ENCODE measurements around the gene IL26. TPM values are rescaled to one million over a fixed set of nuclear protein-coding genes. Genes with fewer than 3 reads are reported as not detected.
A peak's percentile ranks its signal among the peaks of the same experiment; 100 is the strongest.

The IL26 gene
- total RNA-seq, 1 experiment from 2014 or later = not detected

DNA sequence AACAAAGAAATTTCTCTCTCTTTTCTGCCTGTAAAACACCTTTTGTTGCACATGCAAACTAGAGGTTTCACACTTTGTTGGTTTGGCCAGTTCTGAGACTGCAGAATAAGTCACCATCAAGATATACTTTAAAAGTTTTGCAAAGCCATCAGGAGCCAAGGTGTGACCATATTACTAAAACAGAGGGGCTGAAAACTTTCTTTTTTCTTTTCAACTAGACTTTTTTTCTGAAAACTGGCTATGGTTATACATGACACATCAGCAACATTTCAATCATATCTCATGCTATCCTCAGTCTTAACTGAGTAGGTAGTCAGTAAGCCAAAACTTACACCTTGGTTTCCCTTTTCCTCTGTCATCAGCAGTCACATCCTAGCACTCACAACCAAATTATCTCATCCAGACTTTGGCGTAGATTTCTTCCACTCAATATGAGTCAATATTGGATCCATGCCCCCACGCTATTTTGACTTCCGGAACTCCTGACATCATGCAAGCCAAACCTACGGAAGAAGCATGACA is 62.0 kb downstream of the IL26 start:
- POLR2A ChIA-PET (ENCODE audit: unreplicated experiment) = no interaction called here
- DNase-seq = no peak

DNA sequence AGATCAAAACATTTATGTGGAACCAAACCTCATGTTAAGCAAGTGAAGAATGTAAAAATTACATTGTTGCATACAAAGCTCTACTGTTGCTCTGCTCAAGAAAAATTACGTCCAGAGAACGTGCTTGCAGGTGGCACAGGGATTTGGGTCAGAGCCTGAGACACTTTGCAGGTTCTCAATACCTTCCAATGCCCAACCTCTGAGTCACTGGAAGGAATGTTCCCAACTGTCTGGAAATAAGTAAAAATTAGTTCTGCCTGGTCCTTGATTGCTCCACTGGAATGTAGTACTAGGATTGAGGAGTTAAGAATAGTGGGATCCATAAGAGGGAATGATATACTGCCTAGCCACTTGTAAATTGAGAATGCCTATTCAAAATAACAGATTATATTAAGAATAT is 63.2 kb downstream of the IL26 start:
- ChIA-PET CTCF (no interaction called here), POLR2A (ENCODE audit: unreplicated experiment) (no interaction called here)
- ATAC-seq (no peak), DNase-seq (peak; percentile 39)
- no peaks in the 10 kb centered on the region for H3K79me2 ChIP-seq (ENCODE audit: low read length)
- no peaks in the 10 kb centered on the region for H3K9me3 ChIP-seq (ENCODE audit: low read length)
- BruUV-seq (replicated peaks) = no TSS peak
- no peak overlapping the region for H3K4me2 ChIP-seq (ENCODE audit: low read length)
- H3K36me3 ChIP-seq (ENCODE audit: low read depth, low read length) = no peaks in the 10 kb centered on the region
- H3K27me3 ChIP-seq (ENCODE audit: low read length) = peaks cover 60% of the 10 kb centered on the region
- no peak overlapping the region for H3K9ac ChIP-seq (ENCODE audit: low read length)
- no peaks in the 10 kb centered on the region for H3K9me2 ChIP-seq (replicated peaks; ENCODE audit: low read length)
- no peaks in the 10 kb centered on the region for H3K4me1 ChIP-seq (ENCODE audit: insufficient read depth, low read length)
- H2AFZ ChIP-seq (ENCODE audit: low read length) = no peak overlapping the region
- H3K27ac ChIP-seq (ENCODE audit: low read length) = no peak overlapping the region
- no peak for TF ChIP-seq EZH2 (IDR thresholded peaks at IDR 0.05; ENCODE audit: low read length, unreplicated experiment)
- TF ChIP-seq, protein P1, sequence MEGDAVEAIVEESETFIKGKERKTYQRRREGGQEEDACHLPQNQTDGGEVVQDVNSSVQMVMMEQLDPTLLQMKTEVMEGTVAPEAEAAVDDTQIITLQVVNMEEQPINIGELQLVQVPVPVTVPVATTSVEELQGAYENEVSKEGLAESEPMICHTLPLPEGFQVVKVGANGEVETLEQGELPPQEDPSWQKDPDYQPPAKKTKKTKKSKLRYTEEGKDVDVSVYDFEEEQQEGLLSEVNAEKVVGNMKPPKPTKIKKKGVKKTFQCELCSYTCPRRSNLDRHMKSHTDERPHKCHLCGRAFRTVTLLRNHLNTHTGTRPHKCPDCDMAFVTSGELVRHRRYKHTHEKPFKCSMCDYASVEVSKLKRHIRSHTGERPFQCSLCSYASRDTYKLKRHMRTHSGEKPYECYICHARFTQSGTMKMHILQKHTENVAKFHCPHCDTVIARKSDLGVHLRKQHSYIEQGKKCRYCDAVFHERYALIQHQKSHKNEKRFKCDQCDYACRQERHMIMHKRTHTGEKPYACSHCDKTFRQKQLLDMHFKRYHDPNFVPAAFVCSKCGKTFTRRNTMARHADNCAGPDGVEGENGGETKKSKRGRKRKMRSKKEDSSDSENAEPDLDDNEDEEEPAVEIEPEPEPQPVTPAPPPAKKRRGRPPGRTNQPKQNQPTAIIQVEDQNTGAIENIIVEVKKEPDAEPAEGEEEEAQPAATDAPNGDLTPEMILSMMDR (conservative IDR thresholded peaks at IDR 0.05; ENCODE audit: low read depth, low read length) = no peak
- TF ChIP-seq EZH2phosphoT487 (IDR thresholded peaks at IDR 0.05; ENCODE audit: borderline replicate concordance, low read length) = no peak
- H3K4me3 ChIP-seq (ENCODE audit: low read length) = no peak overlapping the region
- no peaks in the 10 kb centered on the region for H3F3A ChIP-seq (ENCODE audit: low read length, unreplicated experiment)
- intact Hi-C loops (cut with micrococcal nuclease) = no loop called here
- no peaks in the 10 kb centered on the region for H4K20me1 ChIP-seq (ENCODE audit: low read length)

More for the DNA sequence above, 62.0 kb downstream of the IL26 start:
- Histone ChIP-seq H3K9me2 (replicated peaks; ENCODE audit: low read length) (no peaks in the 10 kb centered on the region), H3K36me3 (ENCODE audit: low read depth, low read length) (no peaks in the 10 kb centered on the region), H4K20me1 (ENCODE audit: low read length) (no peaks in the 10 kb centered on the region), H3K4me3 (ENCODE audit: low read length) (no peak overlapping the region), H3K4me2 (ENCODE audit: low read length) (no peak overlapping the region), H3K79me2 (ENCODE audit: low read length) (no peaks in the 10 kb centered on the region), H3K9ac (ENCODE audit: low read length) (no peak overlapping the region), H3K4me1 (ENCODE audit: insufficient read depth, low read length) (no peaks in the 10 kb centered on the region), H2AFZ (ENCODE audit: low read length) (no peak overlapping the region), H3F3A (ENCODE audit: low read length, unreplicated experiment) (no peaks in the 10 kb centered on the region), H3K27ac (ENCODE audit: low read length) (no peak overlapping the region), H3K27me3 (ENCODE audit: low read length) (peaks cover 62% of the 10 kb centered on the region), H3K9me3 (ENCODE audit: low read length) (no peaks in the 10 kb centered on the region)
- BruUV-seq (replicated peaks) = no TSS peak
- CTCF ChIA-PET = no interaction called here
- TF ChIP-seq, protein P1 (conservative IDR thresholded peaks at IDR 0.05; ENCODE audit: low read depth, low read length) = no peak
- no peak for TF ChIP-seq EZH2phosphoT487 (IDR thresholded peaks at IDR 0.05; ENCODE audit: borderline replicate concordance, low read length)
- no peak for TF ChIP-seq EZH2 (IDR thresholded peaks at IDR 0.05; ENCODE audit: low read length, unreplicated experiment)
- intact Hi-C loops (cut with micrococcal nuclease) = no loop called here
- ATAC-seq = no peak

DNA sequence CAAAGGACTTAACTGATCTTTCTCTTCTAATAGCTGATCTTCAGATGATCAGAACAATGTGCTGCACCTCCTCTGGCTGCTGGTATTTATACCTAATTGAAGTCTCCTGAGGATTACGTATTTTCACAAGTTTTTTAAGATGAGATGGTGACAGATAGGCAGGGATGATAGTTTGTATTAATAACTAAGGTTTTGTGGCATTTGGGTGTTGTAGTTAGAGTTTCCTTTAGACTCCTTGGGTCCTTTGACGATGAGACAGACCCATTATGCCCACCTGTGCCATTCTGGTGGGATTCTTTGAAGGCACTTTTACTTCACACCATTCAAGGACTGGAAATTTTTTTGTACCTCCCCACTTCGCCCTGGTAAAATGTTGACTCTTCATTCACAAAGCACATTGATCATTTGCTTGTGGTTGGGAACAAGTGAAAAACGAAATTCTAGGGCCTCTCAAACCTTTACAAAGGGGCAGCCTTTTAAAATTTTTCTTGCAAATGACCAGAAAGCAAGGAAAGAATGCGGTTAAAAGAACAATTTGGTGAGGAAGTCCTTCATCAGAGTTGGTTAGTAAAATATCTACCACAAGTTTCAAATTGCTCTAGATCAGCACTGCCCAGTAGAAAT is 65.8 kb downstream of the IL26 start, which contains the start of gene IFNG:
TSS of gene IFNG (minus strand) at position 60 of the 624 bp plus-strand sequence. CDS start 125 bp downstream, outside the sequence.
- DNase-seq (no peak), ATAC-seq (no peak)
- no peak within 1 kb of the TSS for H2AFZ ChIP-seq (ENCODE audit: low read length)
- no peaks in the 10 kb centered on the region for H3K9me3 ChIP-seq (ENCODE audit: low read length)
- H3K4me3 ChIP-seq (ENCODE audit: low read length) = no peak within 1 kb of the TSS
- no peak within 1 kb of the TSS for H3K9ac ChIP-seq (ENCODE audit: low read length)
- peaks cover 52% of the 10 kb centered on the region for H3K27me3 ChIP-seq (ENCODE audit: low read length)
- H3K36me3 ChIP-seq (ENCODE audit: low read depth, low read length) = no peaks in the 10 kb centered on the region
- intact Hi-C loops (cut with micrococcal nuclease) = loop anchor here (2.0 kb wide), 1 partner anchor 37 kb away; no protein-coding TSS in a partner anchor
- H4K20me1 ChIP-seq (ENCODE audit: low read length) = no peaks in the 10 kb centered on the region
- TF ChIP-seq, protein P1 (conservative IDR thresholded peaks at IDR 0.05; ENCODE audit: low read depth, low read length) = no peak
- TF ChIP-seq EZH2phosphoT487 (IDR thresholded peaks at IDR 0.05; ENCODE audit: borderline replicate concordance, low read length) (no peak), EZH2 (IDR thresholded peaks at IDR 0.05; ENCODE audit: low read length, unreplicated experiment) (no peak)
- POLR2A ChIA-PET (ENCODE audit: unreplicated experiment) = no interaction called here
- H3K27ac ChIP-seq (ENCODE audit: low read length) = no peak within 1 kb of the TSS
- H3K9me2 ChIP-seq (replicated peaks; ENCODE audit: low read length) = no peaks in the 10 kb centered on the region
- H3K4me2 ChIP-seq (ENCODE audit: low read length) = no peak within 1 kb of the TSS
- BruUV-seq (replicated peaks) = no TSS peak
- no peaks in the 10 kb centered on the region for H3F3A ChIP-seq (ENCODE audit: low read length, unreplicated experiment)
- H3K4me1 ChIP-seq (ENCODE audit: insufficient read depth, low read length) = no peaks in the 10 kb centered on the region
- H3K79me2 ChIP-seq (ENCODE audit: low read length) = no peaks in the 10 kb centered on the region
- CTCF ChIA-PET = no interaction called here
